HG02588 (cell line): ENCODE results near the gene TAF11L8.
"Not testable (repeated sequence)": the region's sequence is repeated elsewhere in the genome, so short reads cannot be mapped to it uniquely, and the experiment has no call there.

ENCODE experiments used
- ATAC-seq: cut with Tn5 transposase; IDR thresholded peaks from one replicate; pipeline ENCODE4 v1.9.1; 2021; ENCODE audit warnings: mild to moderate bottlenecking, moderate library complexity; ENCODE audit not compliant: unreplicated experiment

The TAF11L8 gene

GRCh38 chr5:17590860-17591259 lies at the start of gene TAF11L8:
Gene TAF11L8, minus strand, starts transcription at chr5:17590960.
- ATAC-seq, result not testable (repeated sequence)

DNA sequence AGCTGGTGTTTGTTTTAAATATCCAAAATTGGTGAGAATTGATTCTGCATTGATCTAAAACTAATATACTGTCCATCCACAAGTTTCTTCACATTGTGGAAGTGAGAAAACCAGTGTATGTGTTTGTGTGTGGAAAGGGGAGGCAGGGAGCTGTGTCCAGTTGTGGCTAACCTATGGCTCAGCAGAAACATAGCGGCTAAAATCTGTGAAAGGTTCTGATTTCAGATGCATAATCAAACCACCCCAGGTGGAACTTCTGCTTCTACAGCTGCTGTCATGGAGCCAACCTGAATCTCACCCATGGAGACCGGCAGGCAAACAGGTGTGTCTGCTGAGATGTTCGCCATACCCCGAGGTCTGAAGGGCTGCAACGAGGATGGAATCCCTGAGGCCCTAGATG lies 43.4 kb upstream of the TAF11L8 start, which contains the start of gene TAF11L14:
Gene TAF11L14 (plus strand): TSS at position 301 of the 400 bp plus-strand sequence.
- no peak for ATAC-seq

DNA sequence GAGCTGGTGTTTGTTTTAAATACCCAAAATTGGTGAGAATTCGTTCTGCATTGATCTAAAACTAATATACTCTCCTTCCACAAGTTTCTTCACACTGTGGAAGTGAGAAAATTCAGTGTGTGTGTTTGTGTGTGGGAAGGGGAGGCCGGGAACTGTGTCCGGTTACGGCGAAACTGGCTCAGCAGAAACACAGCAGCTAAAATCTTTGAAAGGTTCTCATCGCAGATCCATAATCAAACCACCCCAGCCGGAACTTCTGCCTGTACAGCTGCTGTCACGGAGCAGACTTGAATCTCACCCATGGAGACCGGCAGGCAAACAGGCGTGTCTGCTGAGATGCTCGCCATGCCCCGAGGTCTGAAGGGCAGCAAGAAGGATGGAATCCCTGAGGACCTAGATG lies 41.0 kb upstream of the TAF11L8 start, which contains the start of gene TAF11L13:
Gene TAF11L13 (plus strand): TSS at position 301 of the 400 bp plus-strand sequence.
- ATAC-seq, result not testable (repeated sequence)

- ATAC-seq, result no peak
These were observed 34.9 kb upstream of the TAF11L8 start for GRCh38 chr5:17625686-17626085.

GRCh38 chr5:17620627-17621026 lies 29.9 kb upstream of the TAF11L8 start:
- no peak for ATAC-seq

- no peak for ATAC-seq
These were observed 28.6 kb upstream of the TAF11L8 start for GRCh38 chr5:17619354-17619753.

- no peak for ATAC-seq
These were observed 24.3 kb upstream of the TAF11L8 start for GRCh38 chr5:17614872-17615605.

GRCh38 chr5:17610092-17610491 lies 19.3 kb upstream of the TAF11L8 start, which contains the start of gene TAF11L12:
Gene TAF11L12, plus strand, starts transcription at chr5:17610392.
- not testable (repeated sequence) for ATAC-seq

DNA sequence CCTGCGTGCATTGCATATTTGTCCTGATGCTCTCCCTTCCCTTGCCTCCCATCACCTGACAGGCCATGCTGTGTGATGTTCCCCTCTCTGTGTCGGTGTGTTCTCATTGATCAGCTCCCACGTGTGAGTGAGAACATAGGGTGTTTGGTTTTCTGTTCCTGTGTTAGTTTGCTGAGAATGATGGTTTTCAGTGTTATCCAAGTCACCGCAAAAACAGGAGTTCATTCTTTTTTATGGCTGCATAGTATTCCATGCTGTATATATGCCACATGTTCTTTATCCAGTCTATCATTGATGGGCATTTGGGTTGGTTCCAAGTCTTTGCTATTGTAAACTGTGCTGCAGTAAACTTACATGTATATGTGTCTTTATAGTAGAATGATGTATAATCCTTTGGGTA lies 16.7 kb upstream of the TAF11L8 start:
- ATAC-seq, result not testable (repeated sequence)

GRCh38 chr5:17604951-17605350 lies 14.2 kb upstream of the TAF11L8 start:
- ATAC-seq, result no peak

DNA sequence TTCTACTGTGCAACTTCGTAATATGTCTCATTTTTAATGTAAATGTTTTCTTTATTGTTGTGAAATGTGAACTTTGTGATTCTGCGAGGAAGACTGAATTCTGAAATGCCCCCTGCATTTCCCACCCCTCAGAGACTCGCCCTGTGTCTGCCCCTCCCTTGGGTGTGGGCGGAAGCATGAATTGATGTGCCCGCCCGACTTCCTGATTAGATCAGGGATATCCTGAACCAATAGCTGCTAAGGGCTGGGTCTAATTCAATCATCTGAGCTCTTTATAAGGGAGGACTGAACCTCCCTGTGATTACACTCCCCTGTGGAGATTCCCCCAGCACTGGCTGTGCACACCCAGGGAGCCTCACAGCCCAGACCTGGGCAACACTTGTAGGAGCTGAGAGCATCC lies 13.1 kb upstream of the TAF11L8 start, which contains the start of gene TAF11L11:
Gene TAF11L11 (plus strand): TSS at position 304 of the 400 bp plus-strand sequence.
- not testable (repeated sequence) for ATAC-seq

GRCh38 chr5:17597728-17598127 lies 7.0 kb upstream of the TAF11L8 start, which contains the start of gene TAF11L10:
Gene TAF11L10, minus strand, starts transcription at chr5:17597828.
- ATAC-seq, result not testable (repeated sequence)

DNA sequence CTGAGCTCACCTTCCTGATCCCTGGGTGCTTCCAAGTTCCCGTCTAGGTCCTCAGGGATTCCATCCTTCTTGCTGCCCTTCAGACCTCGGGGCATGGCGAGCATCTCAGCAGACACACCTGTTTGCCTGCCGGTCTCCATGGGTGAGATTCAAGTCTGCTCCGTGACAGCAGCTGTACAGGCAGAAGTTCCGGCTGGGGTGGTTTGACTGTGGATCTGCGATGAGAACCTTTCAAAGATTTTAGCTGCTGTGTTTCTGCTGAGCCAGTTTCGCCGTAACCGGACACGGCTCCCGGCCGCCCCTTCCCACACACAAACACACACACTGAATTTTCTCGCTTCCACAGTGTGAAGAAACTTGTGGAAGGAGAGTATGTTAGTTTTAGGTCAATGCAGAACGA lies 3.5 kb upstream of the TAF11L8 start, which contains the start of gene TAF11L9:
Gene TAF11L9 (minus strand): TSS at position 140 of the 400 bp plus-strand sequence.
- not testable (repeated sequence) for ATAC-seq

GRCh38 chr5:17585658-17586057 lies 5.1 kb downstream of the TAF11L8 start, which contains the start of gene TAF11L7:
Gene TAF11L7, minus strand, starts transcription at chr5:17585758.
- not testable (repeated sequence) for ATAC-seq
